Central memory CD8-positive, alpha-beta T cell (primary cell): ENCODE data around the gene ACAA2.
"Not testable (repeated sequence)": the region's sequence is repeated elsewhere in the genome, so short reads cannot be mapped to it uniquely, and the experiment has no call there.

Experiments used
- ATAC-seq: fragments of 150-1000 bp; cut with Tn5 transposase; replicated peaks from 2 replicates; pipeline ENCODE4 v1.10.0; 2022; ENCODE audit warnings: mild to moderate bottlenecking, moderate FRiP score, moderate number of reproducible peaks; ENCODE audit not compliant: poor library complexity, severe bottlenecking; ENCODE audit errors: extremely low read depth
- DNase-seq, 2 donors: peaks; one replicate each; pipeline ENCODE4 v3.0.0; 2021; ENCODE audit warnings: low spot score in 2 of 2
- H3K27ac Mint-ChIP-seq: one replicate; pipeline ENCODE4 v1.8.0; 2022; ENCODE audit warnings: low read depth, mild to moderate bottlenecking, moderate library complexity, mixed read lengths
- H3K27me3 Mint-ChIP-seq: one replicate; pipeline ENCODE4 v1.8.0; 2022; ENCODE audit warnings: mixed read lengths
- H3K36me3 Mint-ChIP-seq: one replicate; pipeline ENCODE4 v1.8.0; 2022; ENCODE audit warnings: mild to moderate bottlenecking, moderate library complexity, mixed read lengths; ENCODE audit not compliant: insufficient read depth
- H3K4me1 Mint-ChIP-seq: one replicate; pipeline ENCODE4 v1.8.0; 2022; ENCODE audit warnings: mixed read lengths
- H3K4me3 Mint-ChIP-seq: one replicate; pipeline ENCODE4 v1.8.0; 2022; ENCODE audit warnings: mild to moderate bottlenecking, moderate library complexity, mixed read lengths
- H3K9me3 Mint-ChIP-seq: one replicate; pipeline ENCODE4 v1.8.0; 2022; ENCODE audit warnings: mixed read lengths

Gene ACAA2

DNA sequence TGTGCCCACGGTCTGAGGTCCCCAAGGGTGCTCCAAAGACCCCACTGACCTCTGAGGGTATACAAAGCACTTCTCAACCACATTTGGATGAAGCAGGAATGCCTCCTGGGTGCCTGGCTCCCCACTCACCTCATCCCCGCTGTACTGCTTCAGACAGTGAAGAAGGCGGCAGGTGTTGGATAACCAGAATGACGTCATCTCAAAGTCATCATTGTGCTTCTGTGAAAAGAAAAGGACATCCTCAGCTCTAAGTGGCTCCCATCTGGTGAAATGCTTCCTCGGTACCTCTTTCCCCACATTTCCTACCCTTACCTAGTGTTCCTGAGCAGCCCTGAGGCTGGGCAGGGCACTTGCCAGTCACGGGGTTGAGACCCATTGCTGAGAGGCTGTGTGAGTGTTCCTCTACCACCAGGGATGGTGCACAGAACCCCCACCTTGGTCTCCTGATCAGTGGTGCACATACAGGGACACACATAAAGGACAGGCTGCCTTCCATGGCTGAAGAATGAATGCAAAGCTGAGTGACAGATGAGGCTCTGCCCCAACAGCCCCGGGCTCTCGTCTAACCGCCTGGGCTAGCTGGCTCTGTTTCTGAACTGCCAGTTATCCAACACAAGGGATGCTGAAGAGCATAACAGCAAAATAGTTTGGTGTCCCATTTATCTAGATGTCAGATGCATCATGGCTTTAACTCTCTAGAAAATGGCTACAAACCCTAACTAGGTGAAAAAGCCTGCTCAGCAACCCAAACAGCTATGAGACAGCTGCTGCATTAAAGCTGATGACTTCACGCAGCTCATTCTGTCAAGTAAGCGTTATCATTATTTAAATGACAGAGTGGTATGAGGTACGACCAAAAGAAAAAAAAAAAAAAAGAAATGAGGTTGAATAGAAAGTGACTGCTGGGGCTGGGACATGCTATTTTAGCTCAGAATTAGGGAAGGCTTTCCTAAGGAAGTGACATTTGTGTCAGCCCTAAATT, 28.2 kb upstream of the ACAA2 start:
- H3K27me3 Mint-ChIP-seq, result peaks cover 3% of the 10 kb centered on the region
- no peak overlapping the region for H3K27ac Mint-ChIP-seq
- H3K9me3 Mint-ChIP-seq, result no peaks in the 10 kb centered on the region
- ATAC-seq (no peak), DNase-seq (no peak)
- no peaks in the 10 kb centered on the region for H3K36me3 Mint-ChIP-seq
- H3K4me1 Mint-ChIP-seq, result peaks cover 5% of the 10 kb centered on the region
- H3K4me3 Mint-ChIP-seq, result no peak overlapping the region

DNA sequence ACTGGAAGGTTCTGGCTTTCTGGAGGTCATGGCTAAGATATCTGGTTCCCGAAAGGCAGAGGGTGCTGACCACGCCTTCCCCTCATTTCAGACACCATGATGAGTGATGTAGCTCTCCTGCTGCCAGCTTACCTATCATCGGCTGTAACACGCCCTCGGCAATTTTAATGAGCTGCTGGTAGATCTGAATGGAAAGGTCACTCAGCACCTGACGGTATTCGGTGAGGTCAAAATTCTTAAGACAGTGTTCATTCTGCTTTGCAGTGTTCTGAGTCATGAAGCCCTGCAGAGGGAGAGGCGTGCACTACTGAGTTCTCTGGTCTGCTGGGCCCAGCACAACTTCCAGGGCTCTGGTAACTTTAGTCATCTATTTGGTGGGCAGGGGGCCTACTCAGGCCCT, 25.7 kb upstream of the ACAA2 start:
- no peaks in the 10 kb centered on the region for H3K9me3 Mint-ChIP-seq
- no peak overlapping the region for H3K27ac Mint-ChIP-seq

DNA sequence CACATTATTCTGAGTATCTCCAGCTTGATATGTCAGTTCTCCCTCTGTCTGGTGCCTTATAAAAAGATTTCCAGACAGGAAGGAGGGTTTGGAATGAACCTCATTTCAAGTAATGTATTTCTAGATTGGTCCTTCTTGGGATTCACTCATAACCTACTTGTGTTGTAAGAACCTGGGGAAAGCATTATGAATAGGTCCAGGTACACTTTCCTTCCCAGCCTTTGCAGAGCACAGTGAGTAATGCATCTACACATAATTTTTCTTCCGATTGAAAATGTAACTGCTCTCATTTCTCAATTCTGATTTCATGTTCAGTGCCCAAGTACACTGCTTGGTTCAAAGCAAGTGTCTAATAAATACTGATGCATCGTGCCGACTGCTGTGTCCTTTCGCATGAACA, 25.0 kb upstream of the ACAA2 start:
- DNase-seq (no peak), ATAC-seq (no peak)
- Mint-ChIP-seq H3K27me3 (no peaks in the 10 kb centered on the region), H3K36me3 (no peaks in the 10 kb centered on the region), H3K4me3 (no peak overlapping the region), H3K9me3 (no peaks in the 10 kb centered on the region), H3K4me1 (peaks cover 5% of the 10 kb centered on the region), H3K27ac (no peak overlapping the region)

More for the DNA sequence above, 25.7 kb upstream of the ACAA2 start:
- Mint-ChIP-seq H3K27me3 (no peaks in the 10 kb centered on the region), H3K4me3 (no peak overlapping the region), H3K36me3 (no peaks in the 10 kb centered on the region), H3K4me1 (peaks cover 5% of the 10 kb centered on the region)
- ATAC-seq (no peak), DNase-seq (no peak)

DNA sequence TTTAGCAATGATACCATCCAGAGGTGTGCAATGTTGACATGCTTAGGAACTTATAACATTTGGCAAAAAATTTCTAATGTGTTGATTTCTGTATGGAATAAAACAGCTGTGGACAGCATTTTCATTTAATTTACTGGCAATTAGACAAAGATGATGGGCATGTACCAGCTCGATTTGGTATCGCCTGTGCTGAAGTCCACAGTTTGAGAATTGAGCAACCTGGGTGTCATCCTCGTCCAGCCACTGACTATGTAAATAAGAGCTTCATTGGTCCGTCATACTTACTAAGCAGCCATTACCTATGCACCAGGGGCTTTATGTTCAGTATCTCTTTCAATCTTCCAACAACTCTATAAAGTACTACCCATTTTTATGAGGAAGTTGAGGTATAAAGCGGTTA, 24.6 kb upstream of the ACAA2 start:
- H3K4me1 Mint-ChIP-seq, result peaks cover 5% of the 10 kb centered on the region
- H3K27me3 Mint-ChIP-seq, result no peaks in the 10 kb centered on the region
- H3K36me3 Mint-ChIP-seq, result no peaks in the 10 kb centered on the region
- no peak overlapping the region for H3K27ac Mint-ChIP-seq
- ATAC-seq (no peak), DNase-seq (no peak)
- no peaks in the 10 kb centered on the region for H3K9me3 Mint-ChIP-seq
- no peak overlapping the region for H3K4me3 Mint-ChIP-seq

DNA sequence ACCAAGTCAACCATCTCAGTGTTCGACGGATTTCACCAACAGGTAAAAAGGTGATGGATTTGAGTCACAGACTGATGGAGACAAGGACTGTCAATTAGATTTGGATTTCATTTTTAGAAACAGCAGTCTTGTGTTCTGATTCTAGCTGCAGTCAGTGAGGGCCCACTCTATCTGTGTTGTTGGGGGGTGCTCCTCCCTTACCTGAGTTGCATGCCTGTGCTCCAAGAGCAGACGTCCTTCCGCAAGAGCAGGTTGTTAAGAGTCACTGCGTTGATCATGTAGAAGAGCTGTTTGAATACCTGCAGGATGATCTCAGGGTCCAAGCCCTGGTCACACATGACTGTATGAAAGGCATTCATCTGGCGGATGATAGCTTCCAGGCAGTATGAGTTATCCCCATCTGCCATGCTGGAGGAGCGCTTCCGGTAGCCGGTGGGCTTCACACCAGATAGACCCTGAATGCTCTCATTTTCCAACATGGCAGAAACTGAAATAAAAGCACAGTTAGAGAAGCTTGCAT, 24.0 kb upstream of the ACAA2 start:
- not testable (repeated sequence) for DNase-seq, ATAC-seq, H3K27ac Mint-ChIP-seq, H3K4me3 Mint-ChIP-seq, H3K4me1 Mint-ChIP-seq, H3K27me3 Mint-ChIP-seq, H3K9me3 Mint-ChIP-seq, H3K36me3 Mint-ChIP-seq

DNA sequence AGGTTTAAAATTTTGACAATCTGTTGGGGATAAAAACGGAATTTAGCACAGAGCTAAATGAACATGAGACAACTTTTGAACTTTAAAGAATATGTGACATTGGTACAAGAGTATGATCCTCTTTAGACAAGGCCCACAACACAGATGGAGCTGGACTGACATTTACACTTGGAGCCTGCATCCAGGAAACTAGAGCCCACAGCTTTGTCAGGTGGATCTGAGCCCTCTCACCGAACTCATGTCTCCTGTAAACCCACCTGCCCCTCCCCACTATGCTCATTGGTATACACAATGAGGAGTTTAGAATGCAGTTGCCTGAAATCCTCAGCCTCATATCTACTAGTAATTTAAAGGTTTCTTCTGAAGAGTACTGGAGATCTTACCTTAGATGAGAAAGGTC, 22.1 kb upstream of the ACAA2 start:
- no peak overlapping the region for H3K4me3 Mint-ChIP-seq
- DNase-seq (no peak), ATAC-seq (no peak)
- no peak overlapping the region for H3K27ac Mint-ChIP-seq
- no peaks in the 10 kb centered on the region for H3K9me3 Mint-ChIP-seq
- peaks cover 3% of the 10 kb centered on the region for H3K4me1 Mint-ChIP-seq
- H3K27me3 Mint-ChIP-seq, result no peaks in the 10 kb centered on the region
- no peaks in the 10 kb centered on the region for H3K36me3 Mint-ChIP-seq

DNA sequence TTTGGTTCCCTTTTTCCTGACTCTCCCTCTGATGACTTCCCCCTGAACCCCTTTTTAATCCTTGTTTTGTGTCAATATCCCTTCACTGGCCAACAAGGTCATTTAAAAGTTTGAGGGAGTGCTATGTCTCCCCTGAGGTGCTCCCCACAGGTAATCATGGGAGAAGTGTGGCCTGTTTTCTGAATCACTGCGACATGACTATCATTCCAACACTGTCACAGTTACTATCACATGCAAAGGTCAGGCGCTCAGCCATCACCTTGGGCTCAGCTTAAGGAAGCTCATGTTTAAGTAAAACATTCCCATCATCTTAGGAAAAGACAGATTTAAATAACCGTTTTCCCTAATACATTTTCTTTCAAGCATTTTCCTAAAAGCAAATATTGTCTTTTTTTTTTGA, 20.9 kb upstream of the ACAA2 start:
- no peaks in the 10 kb centered on the region for H3K9me3 Mint-ChIP-seq
- no peak overlapping the region for H3K4me3 Mint-ChIP-seq
- H3K27ac Mint-ChIP-seq, result no peak overlapping the region
- H3K36me3 Mint-ChIP-seq, result no peaks in the 10 kb centered on the region
- H3K27me3 Mint-ChIP-seq, result no peaks in the 10 kb centered on the region
- ATAC-seq (no peak), DNase-seq (no peak)
- H3K4me1 Mint-ChIP-seq, result no peaks in the 10 kb centered on the region

DNA sequence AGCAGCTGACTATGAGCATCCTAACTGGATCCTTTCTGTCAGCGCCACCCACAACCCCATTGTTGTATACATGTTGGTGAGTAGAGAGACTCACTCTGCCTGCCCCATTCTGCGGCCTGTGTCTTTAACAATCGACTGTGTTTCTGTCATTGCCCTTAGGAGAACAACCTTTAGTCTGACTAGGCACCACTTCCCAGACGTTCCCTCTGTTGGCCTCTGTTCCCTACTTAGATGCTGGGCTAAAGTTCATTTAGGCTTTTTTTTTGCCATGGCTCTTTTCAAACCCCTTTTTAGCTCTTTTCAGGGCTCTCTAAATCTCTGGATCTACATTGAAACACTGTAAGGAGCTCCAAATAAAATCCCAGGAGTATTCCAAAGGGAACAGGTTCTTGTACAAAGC, 20.5 kb upstream of the ACAA2 start:
- ATAC-seq, result no peak
- Mint-ChIP-seq H3K4me3 (no peak overlapping the region), H3K36me3 (no peaks in the 10 kb centered on the region), H3K4me1 (no peaks in the 10 kb centered on the region), H3K9me3 (no peaks in the 10 kb centered on the region), H3K27me3 (no peaks in the 10 kb centered on the region), H3K27ac (no peak overlapping the region)
- no peak for DNase-seq

DNA sequence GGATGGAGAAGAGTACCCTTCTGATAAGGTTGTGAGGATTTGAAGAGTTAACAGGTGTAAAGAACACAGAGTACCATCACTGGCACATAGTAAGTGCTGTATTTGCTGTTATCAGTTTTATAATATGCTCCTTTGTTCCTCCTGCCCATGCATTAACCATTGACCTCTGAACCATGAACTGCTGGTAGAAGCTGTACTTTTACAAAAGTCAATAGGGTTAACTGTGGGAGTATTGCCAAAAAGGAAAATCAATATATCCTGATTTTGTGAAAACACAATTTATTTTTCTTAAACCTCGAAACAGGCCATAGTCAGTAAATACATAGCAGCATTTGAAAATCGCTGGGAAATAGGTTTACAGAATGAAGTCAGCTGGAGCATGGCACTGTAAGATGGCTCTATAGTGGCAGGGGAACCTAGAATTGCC, 18.9 kb upstream of the ACAA2 start:
- H3K4me1 Mint-ChIP-seq, result peaks cover 5% of the 10 kb centered on the region
- no peaks in the 10 kb centered on the region for H3K36me3 Mint-ChIP-seq
- no peaks in the 10 kb centered on the region for H3K27me3 Mint-ChIP-seq
- DNase-seq (no peak), ATAC-seq (no peak)
- H3K4me3 Mint-ChIP-seq, result no peak overlapping the region
- no peak overlapping the region for H3K27ac Mint-ChIP-seq
- H3K9me3 Mint-ChIP-seq, result no peaks in the 10 kb centered on the region

DNA sequence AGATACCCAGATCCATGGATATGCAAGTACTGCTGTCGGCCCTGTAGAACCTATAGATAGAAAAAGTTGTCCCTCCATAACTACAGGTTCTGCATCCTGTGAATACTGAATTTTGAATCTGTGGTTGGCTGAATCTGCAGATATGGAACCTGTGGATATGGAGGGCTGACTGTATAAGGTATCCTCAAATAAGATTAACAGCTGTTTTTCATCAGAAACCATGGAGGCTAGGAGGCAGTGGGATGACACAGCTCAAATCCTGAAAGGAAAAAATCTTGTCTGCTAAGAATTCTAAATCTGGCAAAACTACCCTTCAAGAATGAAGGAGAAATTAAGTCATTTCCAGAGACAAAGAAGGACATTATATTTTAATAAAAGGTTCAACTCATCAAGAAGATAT, 14.7 kb upstream of the ACAA2 start:
- Mint-ChIP-seq H3K4me1 (peaks cover 15% of the 10 kb centered on the region), H3K4me3 (no peak overlapping the region), H3K36me3 (no peaks in the 10 kb centered on the region), H3K27ac (no peak overlapping the region), H3K9me3 (no peaks in the 10 kb centered on the region), H3K27me3 (no peaks in the 10 kb centered on the region)
- DNase-seq, result no peak
- no peak for ATAC-seq

DNA sequence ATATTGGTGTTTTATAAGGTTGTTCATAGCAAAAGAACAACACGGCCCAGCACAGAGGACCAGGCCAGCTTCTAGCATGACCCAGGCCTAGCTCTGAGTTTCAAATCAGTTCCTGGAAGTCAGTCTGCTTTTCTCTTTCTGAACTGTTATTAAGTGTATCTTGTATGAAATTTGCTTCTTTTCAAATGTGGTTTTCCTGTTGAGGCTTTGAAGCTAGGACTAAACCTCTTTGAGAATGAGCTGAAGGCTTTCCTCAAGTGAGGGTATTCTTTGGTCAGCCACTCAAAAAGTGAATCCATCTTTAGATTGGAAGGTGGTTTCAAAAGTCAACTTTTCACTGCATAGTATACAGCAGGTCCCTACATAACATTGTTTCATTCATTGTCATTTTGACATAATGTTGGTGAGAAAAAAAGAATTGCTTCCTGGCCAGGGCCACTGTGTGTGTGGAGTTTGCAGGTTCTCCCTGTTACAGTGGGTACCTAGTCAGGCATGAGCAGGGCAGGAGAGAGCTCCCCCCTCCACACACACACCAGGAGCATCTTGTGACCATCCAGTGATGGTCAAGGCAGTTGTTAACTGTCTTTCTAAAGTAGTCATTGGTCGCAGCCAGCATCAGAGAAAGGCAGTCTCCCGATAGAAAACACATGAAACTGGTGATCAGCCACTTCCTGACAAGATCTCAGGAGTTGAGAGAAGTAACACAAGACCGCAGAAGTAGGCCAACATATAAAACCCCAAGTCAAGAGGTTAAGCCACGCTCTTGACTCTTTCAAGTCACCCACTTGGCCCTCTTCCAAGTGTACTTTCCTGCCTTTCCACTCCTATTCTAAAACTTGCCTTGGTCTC, 6.7 kb upstream of the ACAA2 start:
- Mint-ChIP-seq H3K36me3 (peaks cover 8% of the 10 kb centered on the region), H3K9me3 (no peaks in the 10 kb centered on the region), H3K27ac (peak overlapping the region; percentile 65), H3K4me1 (peaks cover 74% of the 10 kb centered on the region), H3K27me3 (no peaks in the 10 kb centered on the region), H3K4me3 (peak overlapping the region; percentile 73)
- DNase-seq, result peak in 1 of 2 donors; percentile 41
- peak; percentile 91 for ATAC-seq

DNA sequence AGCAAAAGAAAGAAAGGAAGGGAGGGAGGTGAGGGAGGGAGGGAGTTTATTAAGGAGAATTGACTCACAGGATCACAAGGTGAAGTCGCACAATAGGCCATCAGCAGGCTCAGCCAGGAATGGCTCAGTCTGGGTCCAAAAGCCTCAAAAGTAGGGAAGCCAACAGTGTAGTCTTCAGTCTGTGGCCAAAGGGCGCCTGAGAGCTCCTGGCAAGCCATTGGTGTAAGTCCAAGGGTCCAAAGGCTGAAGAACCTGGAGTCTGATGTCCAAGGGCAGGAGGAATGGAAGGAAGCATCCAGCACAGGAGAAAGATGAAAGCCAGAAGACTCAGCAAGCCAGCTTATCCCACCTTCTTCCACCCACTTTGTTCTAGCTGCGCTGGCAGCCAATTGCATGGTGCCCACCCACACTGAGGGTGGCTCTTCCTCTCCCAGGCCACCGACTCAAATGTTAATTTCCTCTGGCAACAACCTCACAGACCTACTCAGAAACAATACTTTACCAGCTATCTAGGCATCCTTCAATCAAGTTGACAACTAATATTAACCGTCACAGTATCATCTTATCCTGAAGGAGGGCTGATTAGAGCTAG, 5.8 kb upstream of the ACAA2 start:
- no peaks in the 10 kb centered on the region for H3K27me3 Mint-ChIP-seq
- peak overlapping the region; percentile 65 for H3K27ac Mint-ChIP-seq
- H3K9me3 Mint-ChIP-seq, result no peaks in the 10 kb centered on the region
- H3K4me3 Mint-ChIP-seq, result peak overlapping the region; percentile 73
- DNase-seq, result no peak
- H3K36me3 Mint-ChIP-seq, result peaks cover 8% of the 10 kb centered on the region
- no peak for ATAC-seq
- peaks cover 68% of the 10 kb centered on the region for H3K4me1 Mint-ChIP-seq
